ENCODE results near the gene SYT13. TPM values are rescaled to one million over a fixed set of nuclear protein-coding genes. Genes with fewer than 3 reads are reported as not detected.

The SYT13 gene
- total and polyA plus RNA-seq, 10 of the 15 experiments (the other 5 are each of a cell fraction or from before 2014, with no cell fraction given): not detected

- no peak for TF ChIP-seq FOXM1 (IDR thresholded peaks at IDR 0.05; ENCODE audit: low read depth, low read length)
- TF ChIP-seq RBBP5 (conservative IDR thresholded peaks at IDR 0.05): no peak
- no peak for TF ChIP-seq EED (IDR thresholded peaks at IDR 0.05; ENCODE audit: low read depth)
- TF ChIP-seq, protein P1, sequence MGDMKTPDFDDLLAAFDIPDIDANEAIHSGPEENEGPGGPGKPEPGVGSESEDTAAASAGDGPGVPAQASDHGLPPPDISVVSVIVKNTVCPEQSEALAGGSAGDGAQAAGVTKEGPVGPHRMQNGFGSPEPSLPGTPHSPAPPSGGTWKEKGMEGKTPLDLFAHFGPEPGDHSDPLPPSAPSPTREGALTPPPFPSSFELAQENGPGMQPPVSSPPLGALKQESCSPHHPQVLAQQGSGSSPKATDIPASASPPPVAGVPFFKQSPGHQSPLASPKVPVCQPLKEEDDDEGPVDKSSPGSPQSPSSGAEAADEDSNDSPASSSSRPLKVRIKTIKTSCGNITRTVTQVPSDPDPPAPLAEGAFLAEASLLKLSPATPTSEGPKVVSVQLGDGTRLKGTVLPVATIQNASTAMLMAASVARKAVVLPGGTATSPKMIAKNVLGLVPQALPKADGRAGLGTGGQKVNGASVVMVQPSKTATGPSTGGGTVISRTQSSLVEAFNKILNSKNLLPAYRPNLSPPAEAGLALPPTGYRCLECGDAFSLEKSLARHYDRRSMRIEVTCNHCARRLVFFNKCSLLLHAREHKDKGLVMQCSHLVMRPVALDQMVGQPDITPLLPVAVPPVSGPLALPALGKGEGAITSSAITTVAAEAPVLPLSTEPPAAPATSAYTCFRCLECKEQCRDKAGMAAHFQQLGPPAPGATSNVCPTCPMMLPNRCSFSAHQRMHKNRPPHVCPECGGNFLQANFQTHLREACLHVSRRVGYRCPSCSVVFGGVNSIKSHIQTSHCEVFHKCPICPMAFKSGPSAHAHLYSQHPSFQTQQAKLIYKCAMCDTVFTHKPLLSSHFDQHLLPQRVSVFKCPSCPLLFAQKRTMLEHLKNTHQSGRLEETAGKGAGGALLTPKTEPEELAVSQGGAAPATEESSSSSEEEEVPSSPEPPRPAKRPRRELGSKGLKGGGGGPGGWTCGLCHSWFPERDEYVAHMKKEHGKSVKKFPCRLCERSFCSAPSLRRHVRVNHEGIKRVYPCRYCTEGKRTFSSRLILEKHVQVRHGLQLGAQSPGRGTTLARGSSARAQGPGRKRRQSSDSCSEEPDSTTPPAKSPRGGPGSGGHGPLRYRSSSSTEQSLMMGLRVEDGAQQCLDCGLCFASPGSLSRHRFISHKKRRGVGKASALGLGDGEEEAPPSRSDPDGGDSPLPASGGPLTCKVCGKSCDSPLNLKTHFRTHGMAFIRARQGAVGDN (IDR thresholded peaks at IDR 0.05): no peak
- no peak for TF ChIP-seq HDAC2 (IDR thresholded peaks at IDR 0.05)
- no peak for TF ChIP-seq ZNF217 (IDR thresholded peaks at IDR 0.05)
These were observed 35.5 kb upstream of the SYT13 start (continued) for GRCh38 chr11:45321669-45322068.

DNA sequence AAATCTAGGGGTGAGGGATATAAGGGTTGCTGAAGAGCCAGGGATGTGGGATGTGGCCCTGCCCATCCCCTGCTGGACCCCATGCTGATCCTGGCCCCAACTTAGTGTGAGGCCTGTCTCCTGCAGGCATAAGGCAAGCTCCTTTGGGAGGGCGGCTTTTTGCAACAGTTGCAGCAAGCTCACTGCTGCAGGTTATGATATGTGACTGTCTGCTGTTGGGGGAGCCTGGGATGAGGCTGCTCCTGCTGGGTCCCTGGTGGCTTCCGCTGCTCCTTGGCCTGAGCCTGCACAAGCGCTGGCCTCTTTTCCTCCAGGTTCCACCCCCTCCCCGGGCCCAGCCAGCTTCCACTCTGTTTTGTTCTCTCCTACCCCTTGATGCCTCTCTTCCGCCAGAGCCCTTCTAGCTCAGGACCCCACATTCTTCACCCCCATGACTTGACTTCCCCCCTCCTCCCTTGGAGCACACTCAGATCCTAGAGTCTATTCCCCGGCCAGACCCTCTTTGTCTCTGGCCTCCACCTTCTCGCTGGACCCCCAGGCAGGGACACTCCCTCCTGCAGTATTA, 35.0 kb upstream of the SYT13 start:
- Histone ChIP-seq H3K79me2 (ENCODE audit: control insufficient read depth, insufficient read depth, low read length) (no peaks in the 10 kb centered on the region), H3K36me3 (ENCODE audit: control insufficient read depth in 2 of 2, insufficient read depth in 2 of 2, low read length in 1 of 2) (no peaks in the 10 kb centered on the region), H4K20me1 (ENCODE audit: control insufficient read depth, insufficient read depth) (no peaks in the 10 kb centered on the region), H3K4me2 (ENCODE audit: control insufficient read depth, insufficient read depth) (no peak overlapping the region), H3K27ac (ENCODE audit: control insufficient read depth, insufficient read depth) (no peak overlapping the region), H3K9me3 (replicated peaks; ENCODE audit: control insufficient read depth, insufficient read depth, low read length) (no peaks in the 10 kb centered on the region), H3K4me3 (no peak overlapping the region), H3K27me3 (replicated peaks in 1 of 2; ENCODE audit: control insufficient read depth in 2 of 2, insufficient read depth in 2 of 2, low read length in 1 of 2) (no peaks in the 10 kb centered on the region; a peak in 1 of 4 replicates), H3K9ac (ENCODE audit: control insufficient read depth, insufficient read depth, low read length) (no peak overlapping the region), H2AFZ (ENCODE audit: control insufficient read depth, low read depth, low read length) (no peak overlapping the region), H3K4me1 (ENCODE audit: control insufficient read depth, insufficient read depth, low read length) (no peaks in the 10 kb centered on the region)
- ATAC-seq: no peak
- BruUV-seq (replicated peaks): no TSS peak
- WGBS (ENCODE audit: insufficient coverage, insufficient replicate concordance, low lambda C conversion rate, missing lambda C conversion rate): 22% methylated on average over 7 of the region's 7 CpGs
- ChIA-PET POLR2A (no interaction called here), CTCF (interaction anchor here (0.7 kb wide), 1 partner anchor 210 kb away, joined by 4 read pairs; no protein-coding TSS in a partner anchor), RAD21 (ENCODE audit: unreplicated experiment) (no interaction called here), SMC1A (ENCODE audit: uncharacterized antibody, unreplicated experiment) (no interaction called here)
- in situ Hi-C loops (cut with MboI): no loop called here
- intact Hi-C loops (cut with micrococcal nuclease; ENCODE audit: unreplicated experiment): no loop called here
- no peak for DNase-seq (ENCODE audit: low read depth, low spot score)
- no peak for TF ChIP-seq HSF1 (IDR thresholded peaks at IDR 0.05; ENCODE audit: low read depth, low read length)
- FAIRE-seq: no peak

Data from GM12878 (cell line).